Liver (tissue), 9 donors: ENCODE measurements around the gene CELSR1. TPM values are rescaled to one million over a fixed set of nuclear protein-coding genes. Genes with fewer than 3 reads are reported as not detected.

ENCODE experiments used
- DNase-seq: peaks from one replicate; pipeline ENCODE4 v3.0.0-alpha.2; 2017; ENCODE audit warnings: low spot score
- H3K27ac ChIP-seq, 2 donors: one replicate each; pipeline ENCODE4 v1.7.0; 2013; ENCODE audit warnings: inconsistent platforms in 2 of 2, low read length in 2 of 2, control low read depth in 1 of 2, low read depth in 1 of 2, mild to moderate bottlenecking in 1 of 2
- H3K27me3 ChIP-seq, 4 donors: one replicate each; pipeline versions ENCODE4 v1.6.1 to v1.7.0; 2013; ENCODE audit warnings: low read length in 3 of 4, inconsistent platforms in 1 of 4, mild to moderate bottlenecking in 1 of 4, moderate library complexity in 1 of 4; ENCODE audit not compliant: control insufficient read depth in 4 of 4, insufficient read depth in 4 of 4
- H3K36me3 ChIP-seq, 4 donors: one replicate each; pipeline versions ENCODE4 v1.6.1 to v1.7.0; 2013; ENCODE audit warnings: low read length in 3 of 4, mild to moderate bottlenecking in 3 of 4, low read depth in 1 of 4, moderate library complexity in 1 of 4; ENCODE audit not compliant: control insufficient read depth in 4 of 4, insufficient read depth in 3 of 4
- H3K4me1 ChIP-seq, 4 donors: one replicate each; pipeline versions ENCODE4 v1.6.1 to v1.7.0; 2013; ENCODE audit warnings: low read length in 3 of 4, mild to moderate bottlenecking in 3 of 4, moderate library complexity in 1 of 4; ENCODE audit not compliant: control insufficient read depth in 4 of 4, insufficient read depth in 4 of 4
- H3K4me3 ChIP-seq, 3 donors: one replicate each; pipeline versions ENCODE4 v1.6.1 to v1.7.0; 2013; ENCODE audit warnings: low read length in 3 of 3, control low read depth in 1 of 3, low read depth in 1 of 3, mild to moderate bottlenecking in 1 of 3
- H3K9ac ChIP-seq, 2 donors: one replicate each; pipeline ENCODE4 v1.7.0; 2013; ENCODE audit warnings: low read length in 2 of 2, mild to moderate bottlenecking in 2 of 2, moderate library complexity in 2 of 2, control low read depth in 1 of 2, low read depth in 1 of 2
- H3K9me3 ChIP-seq, 4 donors: one replicate each; pipeline versions ENCODE4 v1.6.1 to v1.7.0; 2013; ENCODE audit warnings: low read length in 3 of 4; ENCODE audit not compliant: control insufficient read depth in 4 of 4
- FOXA1 ChIP-seq: IDR thresholded peaks from 2 replicates; pipeline ENCODE4 v1.6.1; 2016; ENCODE audit warnings: antibody characterized with exemption
- FOXA2 ChIP-seq: IDR thresholded peaks from 2 replicates; pipeline ENCODE4 v1.6.1; 2016; ENCODE audit warnings: antibody characterized with exemption
- GABPA ChIP-seq, 2 donors: IDR thresholded peaks in 1 of 2; conservative IDR thresholded peaks in 1 of 2; 2 replicates each; pipeline ENCODE4 v1.6.1; 2016; ENCODE audit warnings: antibody characterized with exemption in 2 of 2, mild to moderate bottlenecking in 1 of 2, moderate library complexity in 1 of 2
- HNF4A ChIP-seq, 2 donors: conservative IDR thresholded peaks; 2 replicates each; pipeline ENCODE4 v1.6.1; 2016; ENCODE audit warnings: antibody characterized with exemption in 2 of 2, mild to moderate bottlenecking in 2 of 2
- HNF4G ChIP-seq: IDR thresholded peaks from 2 replicates; pipeline ENCODE4 v1.6.1; 2016; ENCODE audit warnings: antibody characterized with exemption
- NR2F2 ChIP-seq: IDR thresholded peaks from 2 replicates; pipeline ENCODE4 v1.6.1; 2016; ENCODE audit warnings: antibody characterized with exemption
- RAD21 ChIP-seq, 2 donors: IDR thresholded peaks; 2 replicates each; pipeline ENCODE4 v1.6.1; 2016; ENCODE audit warnings: antibody characterized with exemption in 2 of 2, mild to moderate bottlenecking in 2 of 2
- RXRA ChIP-seq, 2 donors: IDR thresholded peaks; 2 replicates each; pipeline ENCODE4 v1.6.1; 2017 to 2018; ENCODE audit warnings: antibody characterized with exemption in 2 of 2, mild to moderate bottlenecking in 1 of 2
- SP1 ChIP-seq: IDR thresholded peaks from 2 replicates; pipeline ENCODE4 v1.6.1; 2018; ENCODE audit warnings: antibody characterized with exemption, mild to moderate bottlenecking
- TAF1 ChIP-seq: conservative IDR thresholded peaks from 2 replicates; pipeline ENCODE4 v1.6.1; 2016; ENCODE audit warnings: antibody characterized with exemption, mild to moderate bottlenecking
- YY1 ChIP-seq: IDR thresholded peaks from 2 replicates; pipeline ENCODE4 v1.6.1; 2016; ENCODE audit warnings: antibody characterized with exemption, mild to moderate bottlenecking
- WGBS: extraction: QIAGEN DNeasy Blood & Tissue Kit; methylation state at CpG from one replicate; pipeline ENCODE4 v1.1.7; 2013; 5-methylcytosine and 5-hydroxymethylcytosine counted together
- polyA plus RNA-seq, 2 donors: library from polyadenylated mRNA; stranded (reverse) in 1 of 2; unstranded in 1 of 2; fragments of 200-250 nt in 1 of 2; fragments of >200 nt in 1 of 2; fragmentation: Nextera tagmentation in 1 of 2; extraction: Ambion mirVana in 1 of 2; gene quantifications; one replicate each; pipeline versions ENCODE4 v1.2.1 to v1.2.3, GENCODE V29; 2013 to 2015
- total RNA-seq, 2 donors: library from RNA; depleted of rRNA; stranded (reverse); fragments of >200 nt; gene quantifications; one replicate each; pipeline ENCODE4 v1.2.3, GENCODE V29; 2014
- TF ChIP-seq, protein P1 (sequence below): IDR thresholded peaks from 2 replicates; pipeline ENCODE4 v1.6.1; 2016; ENCODE audit warnings: antibody characterized with exemption, mild to moderate bottlenecking
- TF ChIP-seq, protein P2 (sequence below): IDR thresholded peaks from 2 replicates; pipeline ENCODE4 v1.6.1; 2016; ENCODE audit warnings: antibody characterized with exemption
- TF ChIP-seq, protein P3 (sequence below): IDR thresholded peaks from 2 replicates; pipeline ENCODE4 v1.6.1; 2016; ENCODE audit warnings: antibody characterized with exemption
- TF ChIP-seq, protein P4 (sequence below): IDR thresholded peaks from 2 replicates; pipeline ENCODE4 v1.6.1; 2016; ENCODE audit warnings: antibody characterized with exemption
- donor health status: healthy.
- donor health status: healthy.
- donor health status: healthy.
- donor health status: healthy.
- donor health status: healthy.

Gene CELSR1
- total and polyA plus RNA-seq, 4 donors: 0.37 to 1.6 (median 1.3) TPM

DNA sequence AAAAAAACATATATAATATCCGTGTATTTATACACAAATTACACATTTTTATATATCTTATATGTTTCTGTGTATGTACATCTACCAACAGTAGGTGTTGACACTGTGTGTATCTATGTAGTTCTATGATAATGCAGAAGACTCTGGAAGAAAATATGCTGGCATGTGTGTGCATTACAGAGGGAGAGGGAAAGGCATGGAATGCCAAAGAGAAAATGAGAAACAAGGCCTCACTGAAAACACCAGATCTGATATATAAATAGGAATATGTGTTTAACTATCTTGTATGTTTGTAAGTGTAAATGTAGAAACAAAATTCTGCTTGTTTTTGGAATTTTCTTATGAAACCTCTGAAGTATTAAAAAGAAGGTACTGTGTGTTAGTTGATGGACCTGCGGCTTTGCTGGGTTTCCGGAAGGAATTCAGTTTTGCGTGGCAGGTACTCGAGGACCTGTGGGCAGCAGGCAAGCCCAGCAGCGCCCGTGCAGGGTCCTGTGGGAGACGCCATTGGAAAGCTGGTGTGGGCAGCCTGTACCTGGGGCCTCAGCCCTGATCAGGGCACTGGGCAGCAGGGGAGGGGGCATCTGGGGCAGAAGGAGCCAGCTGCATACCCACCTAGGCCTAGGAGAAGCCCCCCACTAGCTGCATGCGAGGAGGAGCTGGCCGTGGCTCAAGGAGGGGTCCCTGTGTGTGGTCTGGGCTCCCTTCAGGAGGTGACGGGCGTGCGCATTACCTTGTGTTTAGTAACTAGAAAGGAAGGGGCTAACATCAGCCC, 209.5 kb downstream of the CELSR1 start (continued):
- TF ChIP-seq, protein P1, sequence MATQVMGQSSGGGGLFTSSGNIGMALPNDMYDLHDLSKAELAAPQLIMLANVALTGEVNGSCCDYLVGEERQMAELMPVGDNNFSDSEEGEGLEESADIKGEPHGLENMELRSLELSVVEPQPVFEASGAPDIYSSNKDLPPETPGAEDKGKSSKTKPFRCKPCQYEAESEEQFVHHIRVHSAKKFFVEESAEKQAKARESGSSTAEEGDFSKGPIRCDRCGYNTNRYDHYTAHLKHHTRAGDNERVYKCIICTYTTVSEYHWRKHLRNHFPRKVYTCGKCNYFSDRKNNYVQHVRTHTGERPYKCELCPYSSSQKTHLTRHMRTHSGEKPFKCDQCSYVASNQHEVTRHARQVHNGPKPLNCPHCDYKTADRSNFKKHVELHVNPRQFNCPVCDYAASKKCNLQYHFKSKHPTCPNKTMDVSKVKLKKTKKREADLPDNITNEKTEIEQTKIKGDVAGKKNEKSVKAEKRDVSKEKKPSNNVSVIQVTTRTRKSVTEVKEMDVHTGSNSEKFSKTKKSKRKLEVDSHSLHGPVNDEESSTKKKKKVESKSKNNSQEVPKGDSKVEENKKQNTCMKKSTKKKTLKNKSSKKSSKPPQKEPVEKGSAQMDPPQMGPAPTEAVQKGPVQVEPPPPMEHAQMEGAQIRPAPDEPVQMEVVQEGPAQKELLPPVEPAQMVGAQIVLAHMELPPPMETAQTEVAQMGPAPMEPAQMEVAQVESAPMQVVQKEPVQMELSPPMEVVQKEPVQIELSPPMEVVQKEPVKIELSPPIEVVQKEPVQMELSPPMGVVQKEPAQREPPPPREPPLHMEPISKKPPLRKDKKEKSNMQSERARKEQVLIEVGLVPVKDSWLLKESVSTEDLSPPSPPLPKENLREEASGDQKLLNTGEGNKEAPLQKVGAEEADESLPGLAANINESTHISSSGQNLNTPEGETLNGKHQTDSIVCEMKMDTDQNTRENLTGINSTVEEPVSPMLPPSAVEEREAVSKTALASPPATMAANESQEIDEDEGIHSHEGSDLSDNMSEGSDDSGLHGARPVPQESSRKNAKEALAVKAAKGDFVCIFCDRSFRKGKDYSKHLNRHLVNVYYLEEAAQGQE: no peak
- TF ChIP-seq, protein P2, sequence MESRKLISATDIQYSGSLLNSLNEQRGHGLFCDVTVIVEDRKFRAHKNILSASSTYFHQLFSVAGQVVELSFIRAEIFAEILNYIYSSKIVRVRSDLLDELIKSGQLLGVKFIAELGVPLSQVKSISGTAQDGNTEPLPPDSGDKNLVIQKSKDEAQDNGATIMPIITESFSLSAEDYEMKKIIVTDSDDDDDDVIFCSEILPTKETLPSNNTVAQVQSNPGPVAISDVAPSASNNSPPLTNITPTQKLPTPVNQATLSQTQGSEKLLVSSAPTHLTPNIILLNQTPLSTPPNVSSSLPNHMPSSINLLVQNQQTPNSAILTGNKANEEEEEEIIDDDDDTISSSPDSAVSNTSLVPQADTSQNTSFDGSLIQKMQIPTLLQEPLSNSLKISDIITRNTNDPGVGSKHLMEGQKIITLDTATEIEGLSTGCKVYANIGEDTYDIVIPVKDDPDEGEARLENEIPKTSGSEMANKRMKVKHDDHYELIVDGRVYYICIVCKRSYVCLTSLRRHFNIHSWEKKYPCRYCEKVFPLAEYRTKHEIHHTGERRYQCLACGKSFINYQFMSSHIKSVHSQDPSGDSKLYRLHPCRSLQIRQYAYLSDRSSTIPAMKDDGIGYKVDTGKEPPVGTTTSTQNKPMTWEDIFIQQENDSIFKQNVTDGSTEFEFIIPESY: no peak
- no peak for TF ChIP-seq NR2F2

DNA sequence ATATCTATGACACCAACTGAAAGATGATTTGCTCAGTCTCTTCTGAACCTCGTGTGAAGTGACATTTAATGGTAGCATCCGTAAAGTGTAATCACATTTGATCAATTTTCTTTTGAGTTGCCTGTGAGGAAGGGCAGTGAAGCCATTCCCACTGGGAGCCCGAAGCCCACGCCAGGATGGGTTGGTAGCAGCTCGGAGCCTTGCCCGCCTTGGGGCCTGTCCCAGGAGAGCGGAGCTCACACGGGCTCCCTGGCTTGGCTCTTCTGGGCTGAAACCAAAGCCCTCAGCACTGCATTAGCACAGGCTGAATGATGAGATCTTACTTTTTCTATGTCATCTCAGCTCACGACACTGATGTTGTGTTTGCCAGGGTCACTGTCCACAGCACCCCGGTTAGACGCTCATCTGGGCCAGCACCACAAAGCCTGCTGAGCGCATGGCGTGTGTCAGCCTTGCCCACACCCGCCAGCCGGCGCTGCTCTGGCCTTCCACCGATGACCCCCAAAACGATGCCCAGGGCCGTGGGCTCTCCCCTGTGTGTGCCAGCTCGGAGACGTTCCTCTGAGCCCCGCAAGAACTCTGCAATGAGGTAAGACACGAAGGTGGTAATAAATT, 211.2 kb downstream of the CELSR1 start:
- Histone ChIP-seq H3K4me1 (no peaks in the 10 kb centered on the region), H3K9ac (no peak overlapping the region), H3K9me3 (no peaks in the 10 kb centered on the region), H3K4me3 (no peak overlapping the region), H3K36me3 (no peaks in the 10 kb centered on the region), H3K27ac (no peak overlapping the region), H3K27me3 (no peaks in the 10 kb centered on the region)
- TF ChIP-seq GABPA (IDR thresholded peaks at IDR 0.05 in 1 of 2, conservative IDR thresholded peaks at IDR 0.05 in 1 of 2) (no peak), FOXA1 (no peak)
- TF ChIP-seq, protein P3, sequence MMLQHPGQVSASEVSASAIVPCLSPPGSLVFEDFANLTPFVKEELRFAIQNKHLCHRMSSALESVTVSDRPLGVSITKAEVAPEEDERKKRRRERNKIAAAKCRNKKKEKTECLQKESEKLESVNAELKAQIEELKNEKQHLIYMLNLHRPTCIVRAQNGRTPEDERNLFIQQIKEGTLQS: no peak
- 96% methylated on average over 23 of the region's 23 CpGs for WGBS
- no peak for DNase-seq

DNA sequence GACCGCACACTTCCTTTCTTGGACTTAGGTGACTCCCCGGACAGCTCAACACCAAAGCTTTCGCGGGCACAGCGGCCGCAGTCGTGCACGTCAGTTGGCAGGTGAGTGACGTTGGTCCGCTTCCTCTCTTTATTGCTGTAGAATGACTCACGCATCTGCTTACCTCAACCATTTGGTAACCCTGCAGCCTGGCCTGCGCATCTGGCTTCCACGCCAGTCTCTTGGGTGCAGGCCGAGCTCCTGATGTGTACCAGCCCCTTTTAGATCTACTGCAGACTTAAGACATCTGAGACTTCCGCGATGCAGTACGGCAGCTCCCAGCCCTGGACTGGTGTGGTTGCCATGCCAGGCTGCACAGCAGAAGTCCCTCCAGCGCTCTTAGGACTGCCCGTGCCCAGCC, 214.3 kb downstream of the CELSR1 start:
- no peaks in the 10 kb centered on the region for H3K27me3 ChIP-seq
- no peak overlapping the region for H3K9ac ChIP-seq
- 98% methylated on average over 19 of the region's 19 CpGs for WGBS
- H3K36me3 ChIP-seq: no peaks in the 10 kb centered on the region
- no peaks in the 10 kb centered on the region for H3K9me3 ChIP-seq
- no peak for DNase-seq
- H3K4me1 ChIP-seq: no peaks in the 10 kb centered on the region
- no peak overlapping the region for H3K27ac ChIP-seq
- H3K4me3 ChIP-seq: no peak overlapping the region
- TF ChIP-seq, protein P4, sequence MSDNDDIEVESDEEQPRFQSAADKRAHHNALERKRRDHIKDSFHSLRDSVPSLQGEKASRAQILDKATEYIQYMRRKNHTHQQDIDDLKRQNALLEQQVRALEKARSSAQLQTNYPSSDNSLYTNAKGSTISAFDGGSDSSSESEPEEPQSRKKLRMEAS: no peak
- TF ChIP-seq RXRA (IDR thresholded peaks at IDR 0.05) (no peak), HNF4A (conservative IDR thresholded peaks at IDR 0.05) (no peak), SP1 (no peak), HNF4G (no peak), TAF1 (no peak), FOXA2 (no peak), RAD21 (IDR thresholded peaks at IDR 0.05) (no peak), YY1 (no peak)
- TF ChIP-seq, protein P2: no peak
- TF ChIP-seq, protein P1: no peak
